OCI-LY3 (cell line): Measurements from ENCODE around the gene PPP2R2D.

Experiments used
- H2AFZ ChIP-seq: fragments of 200-600, 300-600 bp; shearing (Covaris generic); 2 replicates; pipeline ENCODE4 v1.6.0; 2014; ENCODE audit warnings: antibody characterized with exemption, low read depth, low read length
- H3K27ac ChIP-seq: fragments of 200-600, 300-600 bp; sonication (generic); 2 replicates; pipeline ENCODE4 v1.5.1; 2014; ENCODE audit warnings: mild to moderate bottlenecking, low read length, moderate library complexity, mixed read lengths
- H3K27me3 ChIP-seq: fragments of 200-600, 300-600 bp; sonication (generic); 2 replicates; pipeline ENCODE4 v1.6.1; 2014; ENCODE audit warnings: low read depth, low read length, mixed read lengths
- H3K36me3 ChIP-seq: fragments of 200-600, 300-600 bp; sonication (generic); replicated peaks from 2 replicates; pipeline ENCODE3; 2014; ENCODE audit warnings: low read depth, low read length, mixed read lengths
- H3K4me1 ChIP-seq: fragments of 300-600, 200-600 bp; sonication (generic); 2 replicates; pipeline ENCODE4 v1.6.1; 2014; ENCODE audit warnings: low read length, mixed read lengths
- H3K4me2 ChIP-seq: fragments of 200-600, 300-600 bp; sonication (generic); 2 replicates; pipeline ENCODE4 v1.6.1; 2014; ENCODE audit warnings: low read length, mixed read lengths
- H3K4me3 ChIP-seq: fragments of 300-600, 200-600 bp; sonication (generic); 2 replicates; pipeline ENCODE4 v1.5.1; 2014; ENCODE audit warnings: antibody characterized with exemption, mild to moderate bottlenecking, low read length, moderate library complexity
- H3K79me2 ChIP-seq: fragments of 300-600, 200-600 bp; shearing (Covaris generic); 2 replicates; pipeline ENCODE4 v1.6.1; 2014; ENCODE audit warnings: mild to moderate bottlenecking, low read length, mixed read lengths
- H3K9ac ChIP-seq: fragments of 300-600, 200-600 bp; shearing (Covaris generic); 2 replicates; pipeline ENCODE4 v1.6.0; 2014; ENCODE audit warnings: mild to moderate bottlenecking, low read length, moderate library complexity
- H3K9me3 ChIP-seq: fragments of 200-600, 300-600 bp; shearing (Covaris generic); 2 replicates; pipeline ENCODE4 v1.6.1; 2014; ENCODE audit warnings: low read length, mixed read lengths; ENCODE audit not compliant: insufficient read depth
- H4K20me1 ChIP-seq: fragments of 200-600, 300-600 bp; sonication (generic); 2 replicates; pipeline ENCODE4 v1.6.1; 2016; ENCODE audit warnings: low read length, mixed read lengths; ENCODE audit not compliant: insufficient read depth
- EZH2phosphoT487 ChIP-seq: fragments of 200-600 bp; shearing (Covaris generic); IDR thresholded peaks from 2 replicates; pipeline ENCODE4 v1.6.1; 2018; ENCODE audit warnings: antibody characterized with exemption, mixed run types, low read depth
- TF ChIP-seq, protein P1 (sequence below): fragments of 200-600, 300-600 bp; sonication (generic); IDR thresholded peaks from 2 replicates; pipeline ENCODE4 v1.5.1; 2014; ENCODE audit warnings: antibody characterized with exemption, low read length, low read depth

PPP2R2D gene

DNA sequence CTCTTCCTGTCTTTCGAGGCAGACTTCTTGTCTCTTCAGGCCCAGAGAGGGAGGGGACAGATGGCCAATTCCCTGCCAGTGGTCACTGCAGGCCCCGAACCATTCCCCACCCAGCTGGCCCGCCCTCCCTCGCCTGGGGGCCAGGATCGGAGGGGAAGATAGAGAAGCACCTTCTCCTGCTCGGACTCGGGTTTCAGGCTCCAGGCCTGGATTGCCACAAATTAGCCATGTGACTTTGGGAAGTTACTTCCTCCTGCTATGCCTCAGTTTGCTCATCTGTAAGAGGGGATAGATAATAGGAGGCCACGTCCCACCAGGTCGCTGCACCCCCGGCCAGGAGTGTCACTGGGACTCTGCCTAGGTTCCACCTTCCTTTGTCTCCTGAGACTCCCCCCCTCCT lies 24.8 kb upstream of the PPP2R2D start:
- Histone ChIP-seq H3K9ac (no peak overlapping the region), H2AFZ (no peak overlapping the region), H3K9me3 (no peaks in the 10 kb centered on the region), H3K4me1 (no peaks in the 10 kb centered on the region), H3K4me3 (no peak overlapping the region), H3K27ac (no peak overlapping the region), H3K27me3 (no peaks in the 10 kb centered on the region), H3K36me3 (no peaks in the 10 kb centered on the region), H4K20me1 (no peaks in the 10 kb centered on the region), H3K79me2 (no peaks in the 10 kb centered on the region), H3K4me2 (no peak overlapping the region)
- TF ChIP-seq, protein P1, sequence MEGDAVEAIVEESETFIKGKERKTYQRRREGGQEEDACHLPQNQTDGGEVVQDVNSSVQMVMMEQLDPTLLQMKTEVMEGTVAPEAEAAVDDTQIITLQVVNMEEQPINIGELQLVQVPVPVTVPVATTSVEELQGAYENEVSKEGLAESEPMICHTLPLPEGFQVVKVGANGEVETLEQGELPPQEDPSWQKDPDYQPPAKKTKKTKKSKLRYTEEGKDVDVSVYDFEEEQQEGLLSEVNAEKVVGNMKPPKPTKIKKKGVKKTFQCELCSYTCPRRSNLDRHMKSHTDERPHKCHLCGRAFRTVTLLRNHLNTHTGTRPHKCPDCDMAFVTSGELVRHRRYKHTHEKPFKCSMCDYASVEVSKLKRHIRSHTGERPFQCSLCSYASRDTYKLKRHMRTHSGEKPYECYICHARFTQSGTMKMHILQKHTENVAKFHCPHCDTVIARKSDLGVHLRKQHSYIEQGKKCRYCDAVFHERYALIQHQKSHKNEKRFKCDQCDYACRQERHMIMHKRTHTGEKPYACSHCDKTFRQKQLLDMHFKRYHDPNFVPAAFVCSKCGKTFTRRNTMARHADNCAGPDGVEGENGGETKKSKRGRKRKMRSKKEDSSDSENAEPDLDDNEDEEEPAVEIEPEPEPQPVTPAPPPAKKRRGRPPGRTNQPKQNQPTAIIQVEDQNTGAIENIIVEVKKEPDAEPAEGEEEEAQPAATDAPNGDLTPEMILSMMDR: no peak
- no peak for TF ChIP-seq EZH2phosphoT487

DNA sequence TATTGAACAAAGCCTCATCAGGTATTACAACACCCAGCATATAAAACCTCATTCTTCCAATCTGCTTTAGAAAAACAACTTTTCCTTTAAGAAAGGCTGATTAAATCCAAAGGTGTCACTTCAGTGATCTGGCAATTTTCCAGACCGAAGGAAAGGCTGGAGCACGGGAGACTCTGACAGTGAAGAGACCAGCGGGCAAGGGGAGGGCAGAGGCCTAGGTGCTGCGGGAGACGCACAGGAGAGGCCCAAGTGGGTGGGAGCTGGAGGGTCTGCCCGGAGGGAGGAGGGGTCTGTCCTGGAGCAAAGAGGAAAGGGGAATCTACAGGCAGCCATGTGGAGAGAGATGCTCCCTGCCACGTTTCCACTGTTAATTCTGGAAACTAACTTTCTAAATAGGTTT lies 24.3 kb upstream of the PPP2R2D start:
- TF ChIP-seq, protein P1: no peak
- TF ChIP-seq EZH2phosphoT487: no peak
- Histone ChIP-seq H3K36me3 (no peaks in the 10 kb centered on the region), H3K27me3 (no peaks in the 10 kb centered on the region), H3K79me2 (no peaks in the 10 kb centered on the region), H3K27ac (no peak overlapping the region), H4K20me1 (no peaks in the 10 kb centered on the region), H3K4me2 (no peak overlapping the region), H3K4me1 (no peaks in the 10 kb centered on the region), H3K4me3 (no peak overlapping the region), H2AFZ (no peak overlapping the region), H3K9me3 (no peaks in the 10 kb centered on the region), H3K9ac (no peak overlapping the region)

DNA sequence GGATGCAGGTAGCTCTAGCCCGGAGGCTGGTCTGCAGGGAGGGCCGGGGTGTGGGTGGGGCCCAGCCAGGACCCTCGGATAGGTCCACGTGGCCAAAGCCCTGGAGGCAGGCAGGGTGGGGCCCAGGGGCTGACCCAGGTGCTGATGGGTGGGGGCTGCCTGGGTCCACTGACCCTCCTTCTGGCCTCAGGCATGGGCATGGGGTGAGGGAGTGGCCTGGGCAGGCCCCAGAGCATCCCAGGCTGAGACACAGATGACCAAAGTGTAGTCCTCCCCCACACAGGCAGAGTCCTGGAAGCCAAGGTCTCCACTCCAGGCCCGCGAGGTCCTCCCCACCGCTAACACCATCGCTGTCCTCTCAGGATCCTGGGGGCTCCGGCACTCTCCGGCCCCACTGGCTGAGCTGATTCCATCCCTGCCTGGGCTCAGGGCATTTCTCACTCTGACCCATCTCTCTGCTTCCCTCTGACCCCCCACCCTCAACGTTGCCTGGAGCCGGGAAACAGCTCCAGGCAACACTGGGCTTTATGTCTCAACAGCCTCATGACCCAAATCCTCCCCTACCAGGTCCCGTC lies 20.7 kb upstream of the PPP2R2D start:
- Histone ChIP-seq H3K4me2 (no peak overlapping the region), H3K9ac (no peak overlapping the region), H3K27me3 (no peaks in the 10 kb centered on the region), H3K27ac (no peak overlapping the region), H3K36me3 (no peaks in the 10 kb centered on the region), H2AFZ (no peak overlapping the region), H3K4me3 (no peak overlapping the region), H3K9me3 (no peaks in the 10 kb centered on the region), H3K4me1 (no peaks in the 10 kb centered on the region), H4K20me1 (no peaks in the 10 kb centered on the region), H3K79me2 (no peaks in the 10 kb centered on the region)
- no peak for TF ChIP-seq EZH2phosphoT487
- TF ChIP-seq, protein P1: no peak

DNA sequence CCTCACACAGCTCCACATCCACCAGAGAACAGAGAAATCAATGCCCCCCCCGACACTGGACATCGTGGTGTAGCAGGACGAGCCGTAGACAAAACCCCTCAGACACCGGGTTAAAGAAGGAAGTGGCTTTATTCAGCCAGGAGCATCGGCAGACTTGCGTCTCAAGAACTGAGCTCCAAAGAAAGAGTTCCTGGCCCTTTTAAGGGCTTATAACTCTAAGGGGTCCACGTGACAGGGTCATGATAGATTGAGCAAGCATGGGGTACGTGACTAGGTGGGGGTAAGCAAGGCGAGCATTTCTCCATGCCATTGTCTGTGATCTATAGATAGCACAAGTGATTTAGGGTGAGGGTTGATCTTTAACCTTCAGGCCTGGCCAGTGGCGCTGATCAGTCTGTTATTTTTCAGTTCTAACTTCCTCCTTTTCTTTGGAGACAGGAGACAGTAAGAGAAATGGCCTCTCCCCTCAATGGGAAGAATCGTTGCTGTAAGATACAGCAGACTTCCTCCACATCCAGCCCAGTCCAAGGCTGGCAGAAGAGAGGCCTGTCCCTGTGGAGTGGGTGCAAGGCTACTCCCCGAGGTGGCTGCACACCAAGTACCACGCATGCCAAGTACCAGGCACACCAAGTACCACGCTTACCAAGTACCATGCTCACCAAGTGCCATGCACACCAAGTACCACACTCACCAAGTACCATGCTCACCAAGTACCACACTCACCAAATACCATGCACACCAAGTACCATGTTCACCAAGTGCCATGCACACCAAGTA lies 19.5 kb upstream of the PPP2R2D start:
- TF ChIP-seq, protein P1: no peak
- no peak for TF ChIP-seq EZH2phosphoT487
- no peak overlapping the region for H3K4me3 ChIP-seq
- H3K9ac ChIP-seq: no peak overlapping the region
- H4K20me1 ChIP-seq: no peaks in the 10 kb centered on the region
- H3K36me3 ChIP-seq: no peaks in the 10 kb centered on the region
- H3K4me2 ChIP-seq: no peak overlapping the region
- no peak overlapping the region for H2AFZ ChIP-seq
- no peak overlapping the region for H3K27ac ChIP-seq
- H3K4me1 ChIP-seq: no peaks in the 10 kb centered on the region
- no peaks in the 10 kb centered on the region for H3K27me3 ChIP-seq
- no peaks in the 10 kb centered on the region for H3K9me3 ChIP-seq
- no peaks in the 10 kb centered on the region for H3K79me2 ChIP-seq
